Measurements from ENCODE around the gene ST8SIA2.

The ST8SIA2 gene

GRCh38 chr15:92399271-92399950 is 5.7 kb downstream of the ST8SIA2 start:
- TF ChIP-seq CTCF (IDR thresholded peaks at IDR 0.05; ENCODE audit: extremely low read depth, missing control alignments) = no peak
- no peak for DNase-seq (ENCODE audit: low spot score)

- no peak for TF ChIP-seq CTCF (IDR thresholded peaks at IDR 0.05; ENCODE audit: extremely low read depth, missing control alignments)
Observed at GRCh38 chr15:92400573-92400972, 6.9 kb downstream of the ST8SIA2 start.

GRCh38 chr15:92400980-92401787 is 7.5 kb downstream of the ST8SIA2 start:
- no peak for DNase-seq (ENCODE audit: low spot score)
- TF ChIP-seq CTCF (IDR thresholded peaks at IDR 0.05; ENCODE audit: extremely low read depth, missing control alignments) = no peak

More at GRCh38 chr15:92400573-92400972, 6.9 kb downstream of the ST8SIA2 start:
- no peak for DNase-seq (ENCODE audit: low spot score)

GRCh38 chr15:92402751-92403150 is 9.1 kb downstream of the ST8SIA2 start:
- DNase-seq (ENCODE audit: low spot score) = no peak
- TF ChIP-seq CTCF (IDR thresholded peaks at IDR 0.05; ENCODE audit: extremely low read depth, missing control alignments) = no peak

- TF ChIP-seq CTCF (IDR thresholded peaks at IDR 0.05; ENCODE audit: extremely low read depth, missing control alignments) = no peak
- no peak for DNase-seq (ENCODE audit: low spot score)
Observed at GRCh38 chr15:92405942-92406341, 12.3 kb downstream of the ST8SIA2 start.

GRCh38 chr15:92407321-92407720 is 13.6 kb downstream of the ST8SIA2 start:
- TF ChIP-seq CTCF (IDR thresholded peaks at IDR 0.05; ENCODE audit: extremely low read depth, missing control alignments) = no peak
- DNase-seq (ENCODE audit: low spot score) = no peak

GRCh38 chr15:92407916-92408315 is 14.2 kb downstream of the ST8SIA2 start:
- DNase-seq (ENCODE audit: low spot score) = no peak
- TF ChIP-seq CTCF (IDR thresholded peaks at IDR 0.05; ENCODE audit: extremely low read depth, missing control alignments) = no peak
